GM18951 (cell line): ENCODE measurements around the gene DNAH14.
A peak's percentile ranks its signal among the peaks of the same experiment; 100 is the strongest.

Experiments
- POLR2A ChIP-seq: IDR thresholded peaks from 4 replicates; pipeline ENCODE4 v1.6.1; 2011; ENCODE audit warnings: mild to moderate bottlenecking; ENCODE audit not compliant: insufficient read length, insufficient read depth; ENCODE audit errors: extremely low read depth
- in situ Hi-C: fragments of 300-500 bp; cut with MboI; formaldehyde crosslinking; loops from one replicate; pipeline ENCODE4 v1.12.0; 2022; ENCODE audit warnings: low sequenced_read_pairs, mixed read lengths, inconsistent platforms; ENCODE audit not compliant: unreplicated experiment

DNAH14 gene

DNA sequence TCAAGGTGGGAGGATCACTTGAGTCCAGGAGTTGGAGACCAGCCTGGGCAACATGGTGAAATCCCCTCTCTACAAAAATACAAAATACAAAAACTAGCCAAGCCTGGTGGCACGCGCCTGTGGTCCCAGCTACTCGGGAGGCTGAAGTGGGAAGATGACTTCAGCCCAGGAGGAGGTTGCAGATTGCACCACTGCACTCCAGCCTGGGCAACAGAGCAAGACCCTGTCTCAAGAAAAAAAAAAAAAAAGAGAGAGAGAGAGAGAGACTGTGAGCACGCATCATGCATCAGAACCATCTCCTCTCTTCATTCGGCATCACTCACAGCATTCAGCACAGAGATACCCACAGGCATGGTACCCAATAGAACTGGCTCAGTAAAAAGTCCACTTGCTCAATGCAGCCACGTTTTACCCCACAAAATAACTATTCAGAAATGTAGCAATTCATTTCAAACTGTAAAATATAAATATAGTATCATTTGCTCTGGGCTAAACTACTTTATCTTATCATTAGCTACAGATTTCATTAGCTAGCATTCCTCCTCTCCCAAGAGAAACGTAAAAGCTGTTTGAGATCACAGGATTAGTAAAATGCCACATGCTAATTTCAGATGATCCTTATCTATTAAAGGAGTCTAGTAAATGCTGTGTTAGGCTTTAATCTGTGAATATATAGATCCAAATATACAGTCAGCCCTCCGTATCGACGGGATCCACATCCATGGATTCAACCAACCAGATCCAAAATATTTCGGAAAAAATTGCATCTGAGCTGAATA is 486.7 kb downstream of the DNAH14 start:
- in situ Hi-C loops = no loop called here
- no peak for TF ChIP-seq POLR2A

- in situ Hi-C loops = no loop called here
- TF ChIP-seq POLR2A = no peak
These were observed 488.6 kb downstream of the DNAH14 start for GRCh38 chr1:225418059-225418458.

DNA sequence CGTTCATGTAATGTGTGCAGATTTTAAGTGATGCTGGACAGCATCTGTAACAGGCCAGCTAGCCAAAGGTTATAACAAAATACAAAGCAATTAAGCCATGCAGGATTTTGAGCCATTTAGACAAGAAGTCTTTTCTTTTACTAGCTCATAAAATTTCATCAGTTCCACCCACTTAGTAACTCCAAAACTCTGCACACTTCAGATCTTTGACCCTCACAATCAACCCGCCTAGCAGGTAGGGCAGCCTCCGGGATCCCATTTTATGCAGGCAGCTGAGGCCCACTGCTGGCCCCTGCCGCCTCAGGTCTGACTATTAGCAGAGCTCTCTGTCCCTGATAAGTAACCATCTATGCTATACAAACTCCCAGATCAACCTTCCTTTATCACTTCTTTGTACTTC is 489.1 kb downstream of the DNAH14 start:
- in situ Hi-C loops = no loop called here

DNA sequence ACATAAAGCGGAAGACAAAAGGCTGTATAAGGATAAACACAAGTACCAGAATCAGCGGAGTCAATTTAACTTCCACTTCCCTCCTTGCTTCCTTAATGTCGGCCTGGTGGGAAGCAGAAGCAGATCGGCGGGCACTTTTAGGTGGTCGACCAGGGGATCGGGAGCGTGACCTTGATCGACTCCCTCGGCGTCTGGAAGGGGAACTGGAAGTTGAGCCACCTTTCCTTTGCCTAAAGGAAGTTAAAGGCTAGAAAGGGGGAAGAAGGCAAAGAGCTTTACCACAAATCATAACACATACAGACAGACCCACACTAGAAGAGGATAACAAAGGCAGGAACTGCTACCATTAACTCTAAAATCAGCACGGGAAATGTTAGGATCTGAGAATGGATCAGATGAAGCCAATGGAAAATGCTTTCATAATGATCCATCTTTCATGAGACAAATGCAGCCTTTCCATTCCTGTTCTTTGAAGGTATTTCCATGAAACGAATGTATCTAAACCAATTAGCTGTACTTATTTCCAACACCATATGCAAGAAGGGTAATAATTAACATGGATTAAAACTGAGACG is 492.6 kb downstream of the DNAH14 start:
- no peak for TF ChIP-seq POLR2A
- in situ Hi-C loops = no loop called here

More for the DNA sequence above, 489.1 kb downstream of the DNAH14 start:
- no peak for TF ChIP-seq POLR2A

DNA sequence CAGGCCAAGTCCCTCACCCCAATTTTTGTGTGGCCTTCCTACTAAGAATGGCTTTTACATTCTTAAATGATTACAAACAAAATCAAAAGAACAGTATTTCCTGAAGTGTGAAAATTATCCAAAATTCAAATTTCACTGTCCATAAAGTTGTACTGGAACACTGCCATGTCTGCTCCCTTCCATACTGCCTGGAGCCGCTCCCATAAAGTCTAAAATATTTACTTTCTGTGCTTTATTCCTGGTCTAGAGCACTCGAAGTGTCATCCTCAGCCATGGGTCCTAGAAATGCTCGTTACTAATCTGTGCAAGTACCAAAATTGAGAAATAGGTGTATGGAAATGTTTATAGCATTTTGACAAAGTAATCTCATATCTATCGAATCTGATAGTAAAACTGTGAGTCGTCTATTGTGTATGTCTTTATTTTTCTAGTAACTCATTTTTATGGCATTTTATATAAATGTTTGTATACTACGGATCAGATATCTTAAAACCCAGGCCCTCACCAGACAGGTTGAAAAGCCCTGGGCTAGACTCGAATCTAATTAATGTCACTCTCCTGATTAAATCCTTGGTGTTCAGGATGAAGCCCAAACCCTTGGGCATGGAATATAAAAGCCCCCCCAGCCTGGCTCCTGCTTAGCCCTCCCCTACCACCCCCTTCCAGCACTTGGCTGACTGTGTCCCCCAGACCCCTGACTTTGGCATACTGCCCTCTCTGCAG is 493.5 kb downstream of the DNAH14 start:
- TF ChIP-seq POLR2A = no peak
- in situ Hi-C loops = no loop called here

DNA sequence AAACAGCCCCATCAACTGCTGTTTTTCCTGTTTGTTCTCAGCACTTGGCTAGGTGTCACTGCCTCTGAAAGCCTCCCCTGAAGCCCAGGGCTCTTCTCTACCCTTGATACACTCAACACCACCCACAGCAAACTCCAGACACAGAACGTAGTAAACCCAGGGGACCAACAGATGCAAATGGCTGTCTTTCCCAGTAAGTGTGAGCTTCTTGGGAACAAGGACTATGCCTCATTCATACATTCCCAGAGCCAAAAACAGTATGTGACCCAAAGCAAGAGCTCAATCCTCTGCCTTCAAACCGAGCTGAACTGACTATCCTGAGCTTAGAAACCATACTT is 494.0 kb downstream of the DNAH14 start:
- in situ Hi-C loops = no loop called here
- TF ChIP-seq POLR2A = no peak

DNA sequence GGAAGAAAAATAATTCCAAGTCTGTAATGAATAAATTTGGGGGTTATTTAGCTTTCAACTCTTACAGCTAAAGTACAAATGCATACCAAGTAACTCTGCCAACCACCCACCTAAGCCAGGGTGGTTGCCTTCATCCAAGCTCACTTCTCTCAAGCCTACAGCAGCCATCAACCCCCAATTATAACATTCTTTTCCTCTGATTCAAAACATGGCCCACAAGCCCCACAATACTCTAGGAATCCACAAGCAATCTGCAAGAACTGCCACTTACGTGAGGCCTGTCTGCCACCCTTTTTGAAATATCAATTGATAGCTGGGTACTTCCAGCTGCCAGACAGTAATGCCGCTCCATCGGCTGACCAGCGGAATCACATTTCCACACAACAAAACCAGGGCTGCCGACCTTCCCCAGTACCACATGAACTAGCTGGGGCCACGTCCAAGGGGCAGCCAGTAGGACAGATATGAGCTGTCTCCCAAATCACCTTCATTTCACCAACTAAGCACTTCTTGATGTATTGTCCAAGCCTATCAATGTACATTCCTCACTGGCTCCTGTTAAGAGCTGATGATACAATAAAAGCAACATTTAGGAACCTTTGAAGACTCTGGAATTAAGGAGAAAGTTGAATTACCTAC is 495.2 kb downstream of the DNAH14 start:
- in situ Hi-C loops = no loop called here
- no peak for TF ChIP-seq POLR2A

DNA sequence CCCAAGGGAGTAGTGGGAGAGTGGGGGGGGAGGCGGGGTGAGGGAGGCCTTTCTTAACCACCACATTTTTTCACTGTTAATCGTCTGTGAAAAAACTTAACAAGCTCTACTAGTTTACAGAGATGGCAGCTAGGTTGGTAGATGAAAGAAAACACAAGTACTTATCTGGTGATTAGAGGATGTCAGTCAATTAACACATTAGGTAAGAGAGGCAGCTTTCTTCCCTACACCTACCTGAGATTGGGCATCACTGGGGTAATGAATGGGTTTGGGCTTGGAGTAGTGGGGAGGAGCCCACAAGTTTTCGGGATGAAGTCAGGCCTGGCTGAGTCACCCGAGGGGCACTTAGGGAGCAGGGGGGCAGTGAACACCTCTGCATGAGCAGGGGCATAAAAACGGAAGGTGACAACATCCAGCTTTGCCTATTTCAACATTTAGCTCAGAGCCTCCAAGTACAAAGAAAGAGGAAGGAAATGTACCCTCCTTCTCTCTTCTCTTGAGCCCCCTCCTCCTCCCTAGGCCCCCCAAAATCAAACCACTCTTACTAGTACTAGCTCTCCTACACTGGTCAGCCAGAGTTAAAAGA is 495.8 kb downstream of the DNAH14 start:
- in situ Hi-C loops = no loop called here
- no peak for TF ChIP-seq POLR2A

DNA sequence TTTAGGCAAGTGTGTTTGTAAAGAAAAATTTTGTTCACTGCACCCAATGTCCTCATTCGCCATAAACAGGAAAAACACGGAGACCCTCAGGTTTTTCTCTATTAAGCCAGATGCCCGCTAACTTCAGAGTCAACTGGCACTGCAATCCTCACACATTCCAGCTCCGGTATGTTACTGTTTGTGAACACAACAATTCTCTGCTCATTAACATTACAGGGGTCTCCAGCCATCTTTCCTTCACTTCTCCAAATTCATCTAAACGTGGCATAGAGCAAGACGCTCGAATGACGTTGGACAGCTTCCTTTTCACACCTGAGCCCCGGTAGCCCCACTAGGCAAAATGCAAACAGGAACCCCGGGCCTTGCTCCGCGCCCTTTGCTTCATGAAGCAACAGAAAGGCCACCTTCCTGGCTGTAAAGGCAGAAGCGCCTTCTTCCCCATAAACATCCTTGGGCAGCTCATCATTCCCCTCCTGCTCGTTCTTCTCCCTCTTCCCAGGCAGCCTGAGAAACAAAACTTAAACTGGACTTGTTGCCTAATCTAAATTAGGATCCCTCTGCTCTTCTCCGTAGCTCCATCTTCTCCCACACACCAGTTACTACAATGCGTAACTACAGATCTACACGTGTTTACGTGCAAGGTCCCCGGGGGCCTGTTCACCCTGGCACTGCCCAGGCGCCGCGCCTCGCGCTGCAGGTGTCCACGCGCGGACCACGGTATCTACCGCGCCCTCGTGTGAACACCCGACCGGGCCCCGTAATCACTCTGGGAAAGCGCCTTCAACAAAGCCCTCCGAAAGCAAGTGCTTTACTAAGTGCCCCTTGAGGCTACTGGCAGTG is 497.1 kb downstream of the DNAH14 start:
- TF ChIP-seq POLR2A = no peak
- in situ Hi-C loops = no loop called here

DNA sequence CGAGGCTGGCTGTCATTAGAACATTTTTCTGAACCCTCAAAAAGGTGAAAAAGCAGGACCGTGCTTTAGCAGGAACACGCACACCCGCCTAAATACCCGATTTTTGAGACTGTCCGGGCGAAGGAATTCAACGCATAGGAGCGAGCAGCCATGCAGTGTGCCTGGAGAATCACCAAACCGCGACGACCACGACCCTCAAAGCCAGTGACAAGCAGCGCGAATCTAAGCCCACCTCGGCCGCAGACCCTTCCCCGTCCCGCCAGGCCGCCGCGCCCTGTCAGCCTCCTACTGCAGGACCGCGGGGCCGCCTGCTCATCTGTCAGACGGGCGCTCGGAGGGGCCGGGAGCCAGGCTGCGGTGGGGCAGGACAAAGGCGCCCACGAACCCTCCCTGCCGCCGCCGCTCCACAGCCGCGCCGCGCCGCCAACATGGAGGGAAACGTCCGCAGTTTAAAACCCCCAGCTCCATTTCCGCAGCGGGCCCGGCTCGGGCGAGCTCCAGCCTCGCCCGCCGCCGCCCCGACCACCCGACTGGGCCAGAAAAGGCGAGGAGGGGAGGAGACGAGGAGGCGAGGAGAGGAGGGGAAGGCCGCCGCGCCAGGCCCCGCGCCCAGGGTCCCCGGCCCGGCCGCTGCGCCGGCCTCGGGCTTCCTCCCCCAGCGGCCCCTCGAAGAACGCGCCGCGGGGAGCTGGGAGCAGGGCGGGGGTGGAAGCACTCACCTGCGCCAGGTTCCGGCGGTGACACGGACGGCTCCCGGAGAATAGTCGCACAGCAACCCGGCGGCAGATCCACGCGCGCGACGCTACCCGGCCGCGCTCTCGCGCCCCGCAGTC is 498.0 kb downstream of the DNAH14 start, which contains the start of gene LBR:
LBR (minus strand) TSS at position 804 of the 833 bp plus-strand sequence. CDS start 3,963 bp downstream, outside the sequence.
- in situ Hi-C loops = no loop called here
- TF ChIP-seq POLR2A = peak; percentile 65

DNA sequence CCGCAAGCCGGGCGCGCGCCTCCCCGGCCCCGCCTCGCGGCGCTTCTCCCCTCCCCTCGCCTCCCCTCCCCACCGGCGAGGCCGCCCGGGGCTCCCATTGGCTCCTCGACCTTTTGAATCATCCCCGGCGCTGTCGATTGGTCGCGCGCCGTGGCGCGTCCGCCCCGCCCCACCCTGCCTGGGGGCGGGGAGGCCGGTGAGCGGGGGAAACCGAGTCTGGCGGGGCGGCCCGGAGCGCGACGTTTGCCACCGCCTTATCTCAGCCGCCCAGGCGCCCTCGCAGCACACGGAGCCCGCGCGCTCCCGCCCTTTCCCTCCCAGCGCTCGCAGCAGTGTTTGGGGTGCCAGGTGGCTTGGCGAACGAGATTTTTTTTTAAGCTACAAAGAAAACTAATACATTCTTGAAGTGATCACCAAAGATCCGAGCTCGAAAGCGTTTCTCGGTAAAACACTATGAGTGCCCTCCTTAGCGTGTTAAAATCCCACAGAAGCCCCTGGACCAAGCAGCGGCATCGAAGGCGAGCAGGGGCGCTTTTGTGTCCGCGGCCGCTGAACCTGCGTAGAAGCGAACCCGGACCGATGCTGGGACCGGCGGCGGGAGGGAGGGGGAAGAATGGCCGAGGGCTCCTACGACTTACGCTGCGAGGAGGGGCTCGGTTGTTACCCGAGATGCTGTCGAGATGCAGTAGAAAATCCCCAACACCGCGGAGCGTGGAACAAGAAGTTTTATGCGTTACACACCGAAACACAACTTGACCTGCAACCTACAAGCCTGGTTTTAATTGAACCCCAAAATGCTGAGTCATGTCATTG is 498.8 kb downstream of the DNAH14 start:
- in situ Hi-C loops = no loop called here
- peak; percentile 88 for TF ChIP-seq POLR2A

GRCh38 chr1:225428881-225429455 is 499.5 kb downstream of the DNAH14 start:
- no peak for TF ChIP-seq POLR2A
- in situ Hi-C loops = no loop called here
